GM21515 (cell line): ENCODE results near the gene CST3.
"Not testable (repeated sequence)": the region's sequence is repeated elsewhere in the genome, so short reads cannot be mapped to it uniquely, and the experiment has no call there.

ENCODE experiments used
- ATAC-seq: cut with Tn5 transposase; IDR thresholded peaks from one replicate; pipeline ENCODE4 v1.9.1; 2021; ENCODE audit not compliant: unreplicated experiment

Gene CST3

DNA sequence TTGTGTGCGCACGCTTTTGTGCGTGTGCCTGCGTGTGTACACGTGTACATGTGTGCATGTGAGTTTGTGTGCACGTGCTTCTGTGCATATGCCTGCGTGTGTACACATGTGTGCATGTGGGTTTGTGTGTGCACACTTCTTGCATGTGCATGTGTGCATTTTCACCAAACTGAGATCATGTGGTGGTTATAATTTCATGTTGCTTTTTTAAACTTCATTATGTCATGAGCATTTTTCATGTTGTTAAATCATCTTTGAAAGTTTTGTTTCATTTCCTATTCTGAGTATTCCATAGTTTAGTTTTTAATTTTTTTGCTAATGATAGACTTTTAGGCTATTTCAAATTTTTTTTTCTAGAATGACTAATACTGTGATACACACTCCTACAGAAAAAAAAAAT lies 6.4 kb upstream of the CST3 start:
- no peak for ATAC-seq

DNA sequence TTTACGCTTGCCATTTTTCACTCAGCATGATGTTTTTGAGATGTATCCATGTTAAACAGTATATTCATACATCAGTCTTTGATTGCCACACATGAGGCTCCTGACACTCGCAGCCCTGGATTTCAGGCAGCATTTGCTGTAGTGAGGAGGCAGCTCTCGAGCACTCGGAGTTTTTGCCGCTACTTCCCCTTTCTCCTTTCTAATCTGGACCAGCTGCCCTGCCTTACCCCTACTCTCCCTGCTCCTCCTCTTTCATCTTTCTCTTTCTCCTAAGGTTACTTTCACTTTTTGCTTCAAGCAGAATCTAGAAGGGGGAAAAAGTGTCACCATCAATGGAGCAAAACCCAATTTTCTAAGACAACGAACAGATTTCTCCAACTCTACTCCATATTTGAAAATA lies 5.9 kb upstream of the CST3 start:
- ATAC-seq: no peak

DNA sequence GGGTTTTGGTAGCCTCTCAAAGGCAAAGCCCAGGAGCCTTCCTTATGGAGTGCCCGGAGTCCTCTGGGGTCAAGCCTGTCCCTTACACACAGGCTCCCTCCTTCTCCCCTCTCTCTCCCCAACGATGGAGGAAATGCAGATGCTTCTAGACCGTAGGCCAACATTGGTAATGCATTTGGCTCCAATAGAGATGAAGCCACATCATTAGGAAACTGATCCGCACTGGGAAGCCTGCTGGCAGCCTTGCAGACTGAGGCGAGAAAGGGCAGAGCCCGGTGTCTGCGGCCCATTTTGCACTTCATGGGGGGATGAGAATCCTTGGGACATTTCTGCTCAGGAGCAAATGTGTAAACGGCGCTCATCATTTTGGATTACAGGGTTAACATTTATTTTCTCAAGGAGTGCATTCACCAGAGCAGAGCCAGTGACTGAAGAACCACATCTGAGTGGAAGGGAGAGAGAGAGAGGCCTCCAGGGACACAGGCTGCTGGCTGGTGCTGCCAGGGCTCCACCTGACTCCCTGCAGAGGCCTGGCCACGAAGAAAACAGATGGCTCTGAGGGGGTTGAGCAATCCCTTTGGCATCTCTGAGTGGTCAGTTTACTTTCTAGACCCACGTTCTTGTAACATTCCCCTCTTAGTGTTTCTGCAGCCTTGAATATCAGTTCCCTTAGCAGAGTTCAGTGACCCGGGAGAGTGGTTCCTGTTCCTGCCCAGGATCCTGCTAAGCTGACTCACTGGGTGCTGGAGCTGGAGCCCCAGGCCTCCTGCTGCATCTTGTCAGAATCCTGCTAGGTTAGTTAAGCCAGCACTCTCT lies 4.4 kb upstream of the CST3 start:
- ATAC-seq: no peak

DNA sequence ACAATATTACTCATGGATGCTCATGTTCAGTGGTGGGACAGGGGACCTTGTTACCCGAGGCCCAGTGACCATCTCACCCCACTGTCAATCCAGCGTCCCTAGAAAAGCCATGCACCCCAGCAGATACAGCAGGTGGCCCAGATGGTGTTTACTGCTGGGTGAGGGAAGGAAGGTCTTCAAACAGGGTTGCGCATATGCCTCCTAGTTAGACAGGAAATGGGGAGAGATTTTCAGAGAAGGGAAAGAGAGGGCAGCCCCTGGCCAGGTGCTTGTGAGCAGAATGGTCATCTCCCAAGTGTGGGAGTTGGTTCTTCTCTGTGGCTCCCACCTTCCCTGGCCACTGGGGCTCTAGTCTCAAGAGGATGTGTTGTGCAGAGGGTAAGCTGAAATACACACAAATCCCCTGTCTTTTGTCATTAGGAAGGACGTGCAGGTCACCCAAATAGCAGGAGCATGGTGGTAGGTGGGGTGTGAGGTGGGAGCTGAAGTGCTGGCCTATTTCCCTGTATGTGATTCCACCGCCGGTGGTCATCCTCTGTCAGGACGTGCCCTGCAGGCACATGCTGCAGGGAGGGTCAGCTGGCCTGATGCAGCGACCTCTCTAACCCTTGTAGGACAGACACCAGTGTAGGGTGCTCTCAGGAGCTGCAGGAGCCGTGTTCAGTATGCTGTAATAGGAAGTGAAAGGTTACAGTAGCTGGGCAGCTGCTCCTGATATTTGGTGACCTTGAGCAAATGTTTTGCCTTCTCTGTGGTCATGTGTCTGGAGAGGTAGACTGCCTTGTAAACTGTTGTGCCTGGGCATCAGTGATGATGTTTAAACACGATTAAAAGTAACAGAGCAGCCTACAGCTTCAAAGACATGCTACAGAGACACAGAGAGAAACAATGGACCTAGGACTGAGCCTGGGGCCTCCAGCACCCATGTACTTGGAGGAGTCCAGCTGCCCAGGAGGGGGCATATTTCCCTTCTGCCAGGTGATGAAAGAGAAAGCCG lies 3.2 kb upstream of the CST3 start:
- ATAC-seq: peak; percentile 30

DNA sequence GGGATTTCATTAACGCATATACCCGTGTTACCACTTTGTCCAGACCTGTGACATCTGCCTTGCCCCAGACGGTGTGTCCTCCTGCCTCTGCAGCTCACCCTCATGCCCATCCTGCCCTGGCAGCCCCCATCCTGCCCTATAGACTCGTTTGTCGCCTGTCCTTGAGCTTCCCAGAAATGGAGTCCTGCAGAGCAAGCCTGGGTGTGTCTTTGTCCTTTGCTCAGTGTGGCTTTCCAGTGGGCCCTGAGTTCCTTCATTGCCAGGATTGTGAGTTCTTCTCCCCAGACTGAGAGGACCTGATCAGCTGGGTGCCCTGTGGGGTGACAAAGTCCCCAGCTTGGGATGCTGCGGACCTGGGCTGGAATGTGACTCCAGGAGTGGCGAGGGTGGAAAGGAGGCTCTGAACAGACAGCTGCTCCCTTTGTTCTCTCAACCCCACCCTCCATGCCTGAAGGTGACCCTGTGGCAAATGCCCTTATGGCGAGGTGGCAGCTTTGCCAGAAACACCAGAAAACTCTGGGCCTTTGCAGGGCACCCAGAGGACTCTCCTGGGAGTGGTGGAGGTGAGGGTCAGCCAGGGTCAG lies 2.4 kb upstream of the CST3 start:
- ATAC-seq: no peak

DNA sequence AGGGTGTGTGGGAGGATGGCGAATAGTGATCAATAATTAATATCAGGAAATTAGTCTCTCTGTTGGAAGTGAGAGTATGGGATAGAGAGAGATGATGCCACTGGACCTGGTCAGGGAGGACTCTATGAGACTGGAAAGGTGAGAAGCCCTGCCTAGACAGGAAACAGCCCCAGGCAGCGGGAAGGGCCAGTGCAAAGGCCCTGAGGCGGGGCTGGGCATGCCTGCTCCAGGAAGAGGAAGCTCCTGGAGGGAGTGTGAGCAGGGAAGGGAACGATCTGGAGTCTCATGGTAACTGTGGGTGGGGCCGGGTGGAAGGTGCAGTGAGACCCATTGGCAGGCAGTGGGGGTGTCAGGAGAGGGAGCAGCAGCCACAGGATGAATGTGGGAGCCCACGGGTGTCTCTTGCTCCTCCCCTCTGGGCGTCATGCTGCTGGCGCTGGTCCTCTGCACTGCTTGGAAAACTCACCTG lies 1.8 kb upstream of the CST3 start:
- ATAC-seq: no peak

DNA sequence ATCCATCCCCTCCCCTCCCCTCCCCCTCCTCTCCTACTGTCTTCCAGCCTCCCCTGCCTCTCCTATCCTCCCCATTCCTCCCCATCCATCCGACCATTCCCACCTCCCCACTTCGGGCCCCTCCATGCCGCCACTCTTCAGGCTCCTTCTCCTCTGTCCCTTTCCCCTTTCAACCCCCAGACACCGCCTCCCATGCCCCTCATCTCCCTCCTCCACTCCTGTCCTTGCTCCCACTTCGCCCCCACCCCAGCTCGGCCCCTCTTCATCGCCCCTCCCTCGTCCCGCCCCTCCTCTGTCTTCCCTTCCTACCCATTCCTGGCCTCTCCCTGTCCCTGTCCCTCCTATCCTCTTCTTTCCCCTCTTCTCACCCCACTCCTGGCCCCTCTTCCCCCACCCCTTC lies 554 bp upstream of the CST3 start:
- no peak for ATAC-seq

DNA sequence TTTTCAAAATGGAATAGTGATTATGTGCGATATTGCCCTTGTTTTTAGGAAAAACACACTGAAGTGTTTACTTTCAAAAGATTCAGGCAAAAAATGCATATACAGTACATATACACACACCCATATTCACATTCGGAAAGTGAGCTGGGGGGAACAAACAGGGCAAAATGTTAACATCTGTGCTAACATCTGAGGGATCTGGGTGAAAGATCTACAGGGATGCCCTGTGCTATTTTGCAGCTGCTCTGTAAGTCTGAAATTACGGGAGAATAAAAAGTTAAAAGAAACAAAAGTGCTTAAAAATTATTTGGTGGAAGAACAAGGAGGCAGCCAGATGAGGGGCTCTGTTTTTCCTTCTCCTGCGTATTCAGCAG lies 860 bp downstream of the CST3 start:
- ATAC-seq: no peak

DNA sequence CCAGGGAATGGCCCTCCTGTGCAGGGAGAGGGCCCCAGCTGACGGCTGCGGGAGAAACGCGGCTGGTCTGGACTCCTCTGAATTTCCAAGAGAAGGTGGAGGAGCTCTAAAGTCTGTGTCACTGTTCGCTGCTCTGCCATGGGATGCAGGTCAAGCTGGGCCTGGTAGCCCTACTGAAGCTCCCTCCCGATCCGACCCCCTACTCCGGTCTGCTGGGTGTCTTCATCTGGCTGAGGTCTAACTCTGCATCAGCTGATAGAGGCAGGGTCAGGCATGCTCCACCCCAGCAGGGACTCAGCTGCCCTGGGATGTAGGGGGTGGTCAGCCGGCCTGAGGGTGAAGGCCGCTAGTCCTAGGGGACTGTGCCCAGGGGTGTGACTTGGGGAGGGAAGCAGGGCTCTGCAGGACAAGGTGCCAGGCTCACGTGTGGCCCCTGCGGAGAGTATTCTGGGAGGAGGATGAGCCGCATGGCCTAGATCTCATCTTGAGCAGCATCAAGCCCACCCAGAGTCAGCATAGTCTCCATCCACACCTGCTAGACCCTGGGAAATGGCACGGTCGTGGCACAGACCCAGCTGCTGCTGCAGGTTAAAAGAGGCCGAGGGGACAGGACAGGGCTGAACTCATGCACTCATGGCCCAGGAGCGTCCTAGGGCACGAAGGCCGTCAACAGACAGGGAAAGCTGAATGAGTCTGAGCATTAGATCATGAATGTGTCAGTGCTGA lies 1.4 kb downstream of the CST3 start:
- ATAC-seq: no peak

DNA sequence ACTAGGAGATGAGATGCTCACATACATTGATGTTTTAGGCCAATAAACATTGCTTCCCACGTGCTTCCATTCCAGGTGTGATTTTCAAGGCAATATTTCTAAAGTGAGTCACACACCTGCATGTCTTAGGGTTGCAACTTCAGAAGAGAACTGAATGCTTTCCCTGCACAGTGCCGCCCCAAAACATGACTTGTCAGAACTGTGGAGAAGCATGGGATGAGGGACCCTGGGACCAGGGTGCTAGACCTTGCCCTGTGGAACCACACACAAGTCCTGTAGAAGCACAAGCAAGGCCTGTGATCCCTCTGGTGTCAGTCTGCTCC lies 2.0 kb downstream of the CST3 start:
- not testable (repeated sequence) for ATAC-seq

DNA sequence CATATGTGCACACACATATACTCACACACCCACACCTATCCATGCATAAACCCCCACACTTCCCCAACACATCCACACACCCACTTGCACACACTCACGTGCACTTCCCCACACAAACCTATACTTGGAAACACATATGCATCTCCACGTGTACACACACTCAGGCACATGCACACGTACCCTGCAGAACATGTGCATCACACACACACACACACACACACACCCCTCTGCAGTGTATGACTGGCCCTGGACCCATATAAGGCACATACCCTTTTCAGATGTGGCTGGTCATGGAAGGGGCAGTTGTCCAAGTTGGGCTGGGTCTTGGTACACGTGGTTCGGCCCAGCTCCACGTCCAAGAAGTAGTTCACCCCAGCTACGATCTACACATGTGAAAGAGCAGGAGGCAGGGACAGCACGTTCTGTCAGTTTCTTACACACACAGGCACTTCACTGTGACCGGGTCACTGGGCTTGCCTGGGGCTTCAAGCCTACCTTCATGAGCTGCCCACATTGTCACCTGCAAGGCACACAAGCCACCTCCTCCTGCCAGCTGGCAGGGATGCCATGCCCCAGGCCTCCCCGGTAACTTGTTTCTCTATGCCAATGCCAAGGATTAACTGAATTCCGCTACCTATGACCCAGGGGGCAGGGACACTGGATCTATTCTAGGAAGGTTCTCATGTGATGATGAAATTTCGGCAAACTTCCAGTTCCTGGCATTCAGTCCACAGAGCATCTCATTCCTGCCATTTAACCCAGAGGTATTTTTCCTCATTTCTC lies 2.6 kb downstream of the CST3 start:
- no peak for ATAC-seq

DNA sequence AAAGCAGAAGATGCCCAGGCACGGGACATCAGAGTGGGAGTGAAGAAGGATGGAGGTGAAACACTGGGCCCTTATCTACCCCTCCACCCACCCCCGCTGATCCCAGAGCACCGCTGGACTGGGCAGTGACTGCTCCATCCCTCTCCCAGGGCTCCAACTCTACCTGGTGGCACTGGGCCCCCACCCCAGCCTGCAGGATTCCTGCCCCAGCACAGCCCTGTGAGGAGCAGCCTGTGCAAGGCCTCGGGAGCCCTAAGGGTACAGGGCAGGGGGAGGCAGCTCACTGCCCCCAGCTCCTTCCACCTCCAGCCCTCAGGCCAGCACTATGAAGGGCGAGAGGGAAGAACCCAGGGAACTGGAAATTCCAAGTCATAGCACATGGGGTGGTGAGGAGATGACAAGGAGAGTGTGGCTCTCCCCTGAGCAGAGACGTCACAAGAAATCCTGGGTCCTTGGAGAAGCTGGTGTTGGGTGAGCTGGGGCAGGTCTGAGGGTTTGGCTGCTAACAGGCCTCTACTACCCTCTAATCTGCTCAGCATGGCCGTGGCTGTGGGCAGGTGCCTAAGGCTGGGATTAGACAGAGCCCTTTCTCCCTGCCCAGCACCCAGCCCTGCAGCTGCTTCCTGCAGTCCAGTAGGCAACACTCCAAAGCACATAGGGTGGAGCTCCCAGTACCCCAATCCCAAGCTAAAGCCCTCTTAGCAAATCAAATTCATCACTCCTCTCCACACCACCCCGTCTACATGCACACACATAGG lies 3.5 kb downstream of the CST3 start:
- ATAC-seq: no peak

DNA sequence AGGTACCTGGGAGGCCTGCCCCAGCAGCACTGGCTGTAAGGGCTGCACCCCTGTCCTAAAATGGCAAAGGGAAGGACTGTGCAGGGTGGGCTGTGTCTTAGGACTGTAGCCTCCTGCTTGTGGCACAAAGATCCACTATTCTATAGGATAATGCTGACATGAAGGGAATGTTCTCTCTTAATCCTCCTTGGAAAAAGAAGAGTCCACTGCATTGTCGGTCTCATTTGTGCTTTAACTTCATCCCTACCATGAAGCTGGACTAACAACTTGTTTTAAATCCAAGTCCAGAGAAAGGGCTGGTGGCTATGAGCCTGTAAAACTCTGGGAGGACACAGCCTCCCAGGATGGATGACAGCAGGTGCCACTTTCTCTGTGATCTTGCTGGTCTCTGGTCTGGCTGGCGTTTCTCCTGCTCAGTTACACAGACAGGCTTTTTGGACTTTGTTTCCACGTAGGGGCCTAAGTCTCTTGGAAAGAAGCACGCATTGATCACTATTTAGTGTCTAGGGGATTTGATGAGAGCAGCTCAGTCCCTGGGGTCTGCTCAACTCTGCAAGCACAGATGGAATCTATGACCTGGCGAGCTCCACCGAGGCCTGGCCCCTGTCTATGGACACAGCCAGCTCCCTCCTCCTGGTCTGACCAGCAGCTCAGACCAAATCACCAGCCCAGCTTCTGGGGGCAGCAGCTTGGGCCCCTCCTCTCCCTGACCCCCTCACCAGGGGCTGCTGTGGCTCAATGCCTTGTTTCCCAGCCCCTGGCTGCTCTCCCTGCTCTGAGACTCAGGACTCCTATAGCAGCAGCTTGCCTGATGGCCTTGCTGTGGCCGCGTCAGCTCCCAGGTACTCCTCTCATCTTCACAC lies 4.8 kb downstream of the CST3 start:
- no peak for ATAC-seq

DNA sequence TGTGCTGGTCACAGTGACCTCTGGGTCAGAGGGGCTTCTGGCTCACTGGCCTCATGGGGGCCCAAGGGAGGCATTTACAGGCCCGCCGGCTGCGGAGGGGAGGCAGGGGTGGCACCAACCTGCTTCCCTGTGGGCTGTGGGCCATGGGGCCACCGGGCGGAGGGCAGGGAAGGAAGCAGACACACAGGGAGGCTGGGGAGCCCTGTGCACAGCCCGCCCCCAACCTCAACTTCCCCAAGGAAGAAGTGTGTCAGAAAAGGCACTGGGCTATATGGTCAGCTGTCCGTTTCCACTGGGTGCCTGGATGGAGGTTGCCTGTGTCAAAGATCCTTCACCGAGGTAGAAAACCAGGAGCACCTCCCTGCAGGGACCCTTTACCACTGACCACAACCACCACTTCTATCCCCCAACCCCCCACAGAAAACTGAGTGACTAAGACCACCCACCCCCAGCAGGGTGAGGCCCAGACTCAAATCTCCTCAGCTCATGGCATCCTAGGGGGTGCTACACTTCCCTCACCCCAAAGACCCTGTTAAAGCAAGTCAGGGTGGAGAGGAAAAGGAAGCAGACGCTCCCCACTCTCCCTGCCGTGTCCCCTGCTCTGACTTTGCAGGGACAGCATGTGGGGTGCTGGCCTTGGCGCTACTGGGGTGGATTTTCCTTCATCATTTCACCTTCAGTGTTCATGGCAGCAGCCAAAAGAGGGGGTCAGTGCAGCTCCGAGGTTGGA lies 5.6 kb downstream of the CST3 start:
- ATAC-seq: no peak

DNA sequence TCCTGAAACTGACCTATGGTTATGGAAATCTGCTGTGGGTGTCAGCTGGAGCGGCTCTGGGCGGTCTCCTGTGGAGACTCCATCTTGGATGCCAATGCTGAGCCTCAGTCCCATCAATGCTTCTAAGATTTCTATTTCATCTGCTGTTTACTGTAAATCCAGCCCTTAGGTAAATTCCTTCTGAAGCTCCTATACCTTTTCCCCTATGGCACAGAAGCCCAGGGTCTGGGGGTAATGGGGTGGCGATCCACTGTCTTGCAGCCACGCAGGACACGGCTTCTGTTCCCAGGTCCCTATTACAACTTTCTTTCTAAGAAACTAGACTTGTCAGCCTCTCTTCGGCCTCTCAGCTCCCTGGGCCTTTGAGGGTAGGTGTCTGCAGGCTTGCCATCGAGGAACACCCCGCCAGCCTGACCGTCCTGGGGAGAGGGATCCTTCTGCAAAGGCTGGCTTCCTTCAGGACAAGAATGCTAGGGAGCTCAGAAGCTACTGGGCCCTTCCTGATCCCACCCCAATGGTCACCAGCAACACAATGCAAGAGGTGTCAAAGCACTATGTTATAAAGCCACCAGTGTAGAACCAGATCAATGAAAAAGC lies 6.4 kb downstream of the CST3 start:
- no peak for ATAC-seq

DNA sequence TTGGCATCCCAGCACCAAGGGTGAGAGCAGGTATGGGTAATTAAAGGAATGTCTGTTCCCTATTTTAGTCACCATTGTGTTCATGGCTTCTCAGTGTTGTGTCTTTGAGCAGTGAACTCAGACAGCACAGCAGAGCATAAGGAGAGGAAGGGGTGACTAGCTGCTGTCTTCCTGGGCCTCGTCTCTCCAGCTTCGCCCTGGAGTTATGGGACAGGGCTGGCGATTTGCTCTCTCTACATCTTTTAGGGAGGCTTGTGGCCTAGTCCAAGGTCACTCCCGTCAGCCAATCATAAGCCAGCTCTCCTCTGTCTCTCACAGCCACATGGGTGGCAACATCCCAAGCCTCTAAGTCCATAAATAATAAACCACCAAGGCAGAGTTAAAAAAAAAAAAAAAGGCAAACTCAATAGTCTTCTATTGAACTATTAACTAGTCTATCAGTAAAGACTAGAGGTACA lies 7.3 kb downstream of the CST3 start:
- ATAC-seq: no peak
